HG03097 (cell line): ENCODE results near the gene ITGA1.
"Not testable (repeated sequence)": the region's sequence is repeated elsewhere in the genome, so short reads cannot be mapped to it uniquely, and the experiment has no call there.

ENCODE experiments used
- ATAC-seq: cut with Tn5 transposase; IDR thresholded peaks from one replicate; pipeline ENCODE4 v1.9.1; 2021; ENCODE audit not compliant: unreplicated experiment, low FRiP score

The ITGA1 gene

GRCh38 chr5:52856564-52856963, 68.8 kb downstream of the ITGA1 start:
- ATAC-seq: peak; percentile 86

GRCh38 chr5:52859628-52860027, 71.9 kb downstream of the ITGA1 start:
- no peak for ATAC-seq

GRCh38 chr5:52861368-52861767, 73.7 kb downstream of the ITGA1 start:
- no peak for ATAC-seq

DNA sequence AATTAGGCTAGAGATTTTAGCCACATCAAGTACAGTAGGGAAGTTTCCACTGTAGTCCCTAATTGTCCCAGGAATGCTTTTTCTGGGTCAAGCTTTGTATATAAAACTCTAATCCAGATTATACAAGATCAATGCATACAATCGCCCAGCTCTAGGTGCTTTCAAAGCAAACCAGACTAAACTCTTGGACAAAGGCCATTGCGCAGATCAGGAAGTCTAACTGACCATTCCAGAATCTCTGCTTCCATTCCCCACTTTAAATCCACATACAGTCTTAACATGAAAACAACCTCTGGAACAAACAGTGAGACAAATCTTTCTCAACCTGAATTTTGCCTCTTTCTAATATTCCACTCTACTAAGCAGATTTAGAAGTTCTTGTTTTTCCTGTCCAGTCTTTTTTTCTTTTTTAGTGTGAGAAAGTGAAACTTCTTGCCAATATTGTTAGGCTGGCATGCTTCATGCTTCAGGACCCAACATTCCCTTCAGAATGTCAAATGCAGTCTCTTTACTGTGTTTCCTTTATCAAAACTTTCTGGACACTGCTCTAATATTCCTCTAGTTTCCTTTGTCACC, 76.1 kb downstream of the ITGA1 start:
- ATAC-seq: no peak

- ATAC-seq: no peak
Observed at GRCh38 chr5:52864371-52864770, 76.7 kb downstream of the ITGA1 start.

GRCh38 chr5:52864884-52865283, 77.2 kb downstream of the ITGA1 start:
- ATAC-seq: no peak

GRCh38 chr5:52865991-52866390, 78.3 kb downstream of the ITGA1 start:
- not testable (repeated sequence) for ATAC-seq

GRCh38 chr5:52867809-52868208, 80.1 kb downstream of the ITGA1 start:
- no peak for ATAC-seq

- ATAC-seq: no peak
Observed at GRCh38 chr5:52868417-52868816, 80.7 kb downstream of the ITGA1 start.

DNA sequence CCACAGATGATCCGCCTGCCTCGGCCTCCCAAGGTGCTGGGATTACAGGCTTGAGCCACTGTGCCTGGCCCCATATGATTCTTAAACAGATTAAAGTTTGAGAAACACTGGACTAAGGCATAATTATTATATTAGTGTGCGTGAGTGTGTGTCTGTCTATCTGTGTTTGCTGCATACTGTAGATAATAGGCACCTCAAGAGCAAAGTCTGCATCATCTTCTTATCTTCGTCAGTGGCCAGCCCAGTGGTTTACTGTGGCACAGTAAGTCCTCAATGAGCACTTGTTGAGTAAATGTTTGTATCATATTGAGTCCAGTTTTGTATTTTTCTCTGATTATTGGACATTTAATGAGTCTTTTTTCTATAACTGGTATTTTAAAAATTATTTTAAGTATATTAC, 81.7 kb downstream of the ITGA1 start:
- no peak for ATAC-seq

DNA sequence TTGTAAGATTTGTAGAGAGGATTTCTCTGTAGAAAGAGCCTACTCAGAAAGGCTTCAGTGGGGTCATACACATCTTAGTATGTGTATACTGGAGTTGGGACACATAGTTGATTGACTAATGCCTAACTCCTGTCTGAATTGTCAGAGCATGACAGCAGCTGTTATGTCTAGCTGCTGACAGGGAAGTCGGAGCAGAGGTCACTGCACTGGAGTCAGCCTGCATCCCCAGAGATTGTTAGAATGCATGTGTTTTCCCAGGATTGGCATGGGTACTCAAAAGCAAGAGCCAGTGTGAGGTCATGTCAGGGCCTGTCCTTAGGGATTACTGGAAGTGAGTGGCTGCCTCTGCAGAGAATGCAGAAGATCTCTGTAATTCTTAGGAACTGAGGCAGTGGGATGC, 82.7 kb downstream of the ITGA1 start:
- no peak for ATAC-seq

GRCh38 chr5:52875827-52876226, 88.1 kb downstream of the ITGA1 start:
- no peak for ATAC-seq

DNA sequence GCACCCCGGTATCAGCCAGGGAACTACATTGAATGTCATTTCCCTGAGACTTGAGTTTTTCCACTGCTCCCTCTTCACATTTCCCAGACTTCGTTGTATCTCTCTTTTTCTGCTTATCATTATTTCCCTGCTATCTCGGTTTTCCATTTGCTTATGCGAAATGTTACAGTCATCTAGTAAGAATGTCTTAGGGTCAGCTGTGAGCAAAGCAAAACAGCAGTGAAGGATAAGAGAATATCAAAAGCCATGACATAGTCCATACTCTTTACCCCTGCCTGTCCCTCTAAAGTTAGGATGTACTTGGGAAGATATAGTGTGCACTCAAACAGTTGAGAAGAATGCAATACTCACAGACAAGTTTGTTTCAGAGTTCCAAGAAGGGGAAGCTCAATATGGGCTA, 88.7 kb downstream of the ITGA1 start:
- ATAC-seq: no peak

DNA sequence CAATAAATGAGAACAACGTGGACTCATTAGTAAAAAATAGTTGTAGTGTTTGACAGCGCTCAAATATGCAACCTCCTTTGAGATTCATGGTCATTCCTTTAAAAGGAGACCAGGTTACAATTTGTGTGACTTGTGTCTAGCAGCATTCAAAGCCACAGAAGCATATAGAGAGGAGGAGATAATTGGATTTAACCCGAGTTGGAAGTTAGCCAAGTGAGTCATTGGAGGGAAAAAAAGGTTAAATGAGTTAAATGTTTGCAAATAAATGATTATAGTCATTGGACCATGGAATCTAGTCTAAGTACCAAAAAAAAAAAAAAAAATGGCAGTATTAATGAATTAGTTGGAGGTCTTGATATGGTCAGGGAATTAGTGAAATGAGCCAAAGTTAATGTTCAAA, 90.9 kb downstream of the ITGA1 start:
- no peak for ATAC-seq

GRCh38 chr5:52880541-52880940, 92.8 kb downstream of the ITGA1 start:
- ATAC-seq: no peak

- no peak for ATAC-seq
Observed at GRCh38 chr5:52881468-52881867, 93.8 kb downstream of the ITGA1 start.

DNA sequence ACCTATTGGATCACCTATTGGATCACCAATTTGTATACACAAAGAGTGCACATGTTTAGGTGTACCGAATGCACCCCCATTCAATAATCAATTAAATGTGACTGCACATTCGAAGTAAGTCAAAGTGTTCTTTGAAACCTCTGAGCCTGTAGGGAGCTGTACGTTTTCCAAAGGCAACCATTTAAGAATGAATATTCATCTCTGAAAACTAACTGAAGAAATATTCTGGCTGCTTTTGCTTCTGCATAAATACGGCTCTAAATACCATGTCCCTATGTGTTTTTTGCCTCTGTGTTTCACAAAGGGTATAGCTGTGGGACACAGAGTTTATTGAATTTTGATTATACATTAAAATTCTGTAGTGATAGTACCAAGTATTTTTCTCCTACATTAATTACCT, 95.4 kb downstream of the ITGA1 start:
- ATAC-seq: no peak

DNA sequence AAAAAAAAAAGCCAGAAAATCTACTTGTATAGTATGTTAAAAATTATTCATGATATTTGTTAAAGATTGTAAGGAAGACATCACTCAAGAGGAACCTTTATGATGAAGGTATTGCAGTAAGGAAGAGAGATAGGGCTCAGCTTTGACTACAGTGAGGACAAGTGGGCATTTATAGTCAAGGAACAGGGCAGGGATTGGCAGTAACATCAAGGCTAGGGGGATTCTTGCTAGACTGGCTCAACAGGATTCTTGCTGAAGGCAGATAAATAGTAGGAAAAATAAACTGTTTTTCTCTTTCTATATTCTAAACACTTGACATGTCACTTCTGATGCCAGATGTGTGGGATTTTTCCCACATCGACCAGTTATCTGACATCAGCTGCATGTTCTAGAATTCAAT, 96.7 kb downstream of the ITGA1 start:
- no peak for ATAC-seq

- no peak for ATAC-seq
Observed at GRCh38 chr5:52885614-52886013, 97.9 kb downstream of the ITGA1 start.

GRCh38 chr5:52886206-52886605, 98.5 kb downstream of the ITGA1 start:
- ATAC-seq: no peak

GRCh38 chr5:52887066-52887465, 99.3 kb downstream of the ITGA1 start:
- no peak for ATAC-seq

DNA sequence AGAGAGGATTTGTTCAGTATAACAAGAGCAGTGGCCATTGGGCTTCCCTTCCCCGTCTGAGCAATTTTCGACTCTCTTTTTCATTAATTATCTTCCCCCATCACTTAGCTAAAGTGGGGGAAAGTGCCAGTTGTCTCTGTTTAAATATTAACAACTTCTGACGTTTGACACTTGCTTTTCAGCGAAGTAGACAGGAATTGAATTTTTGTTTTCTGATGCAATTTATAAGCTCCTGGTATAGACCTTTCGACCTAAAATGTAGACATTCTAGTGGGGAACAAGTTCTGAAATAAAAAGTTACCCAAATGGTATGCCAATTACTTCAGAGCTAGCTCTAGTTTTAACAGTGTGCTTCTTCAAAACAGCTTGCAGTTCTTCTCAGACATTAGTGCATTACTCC, 100.6 kb downstream of the ITGA1 start:
- ATAC-seq: no peak

DNA sequence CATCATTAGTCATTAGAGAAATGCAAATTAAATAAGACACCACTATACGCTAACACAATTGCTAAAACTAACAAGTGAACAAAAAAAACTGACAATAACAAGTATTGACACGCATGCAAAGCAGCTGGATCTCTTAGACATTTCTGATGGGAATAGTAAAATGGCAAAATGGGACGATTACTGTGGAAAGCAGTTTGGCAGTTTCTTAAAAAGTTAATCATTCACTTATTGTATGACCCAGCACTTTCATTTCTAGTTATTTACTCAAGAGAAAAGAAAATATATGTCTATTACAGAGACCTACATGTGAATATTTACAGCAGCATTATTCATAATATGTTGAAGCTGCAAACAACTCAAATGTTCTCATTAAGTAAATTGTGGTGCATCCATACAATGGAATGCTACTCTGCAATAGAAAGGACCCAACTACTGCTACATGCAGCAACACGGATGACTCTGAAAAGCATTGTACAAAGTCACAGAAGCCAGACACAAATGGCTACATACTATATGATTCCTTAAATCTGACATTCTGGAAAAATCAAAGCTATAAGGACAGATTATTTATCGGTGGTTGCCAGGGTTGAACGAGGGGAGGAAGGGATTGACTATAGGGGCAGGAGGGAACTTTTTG, 104.6 kb downstream of the ITGA1 start:
- no peak for ATAC-seq
